ENCODE measurements around the gene SERPINB6.

- TF ChIP-seq CTCF (IDR thresholded peaks at IDR 0.05) = no peak
- no peak for TF ChIP-seq POLR2A (IDR thresholded peaks at IDR 0.05)
Observed at GRCh38 chr6:3017304-3017703, 45.9 kb upstream of the SERPINB6 start.

All from stomach (tissue), 4 donors.